MCF 10A (cell line): Measurements from ENCODE around the gene MERTK. TPM values are rescaled to one million over a fixed set of nuclear protein-coding genes. Genes with fewer than 3 reads are reported as not detected.

Experiments
- BruUV-seq: library from RNA; stranded (reverse); fragments of 400-500 nt; replicated peaks from 2 replicates; lab custom pipeline; 2021; lab: Mats Ljungman, UMichigan
- CTCF ChIA-PET: fragments of 300-600 bp; sonication (Branson Sonifier 250); formaldehyde crosslinking; extraction: SDS; loops from one replicate; lab custom pipeline; 2021; ENCODE audit warnings: antibody characterized with exemption, inconsistent platforms; lab: Yijun Ruan, JAX
- POLR2A ChIA-PET: fragments of 300-600, 350-650 bp; sonication (Branson Sonifier 250); formaldehyde crosslinking; extraction: SDS; loops from one replicate; lab custom pipeline; 2020; ENCODE audit warnings: antibody characterized with exemption, inconsistent platforms; lab: Yijun Ruan, JAX
- DNase-seq: peaks from one replicate; pipeline ENCODE4 v3.0.0-alpha.2; 2018; ENCODE audit not compliant: unreplicated experiment
- H3K27ac Mint-ChIP-seq: one replicate; pipeline ENCODE4 v1.8.0; 2022; ENCODE audit warnings: mild to moderate bottlenecking, low read depth, mixed read lengths; ENCODE audit not compliant: unreplicated experiment
- H3K27me3 Mint-ChIP-seq: one replicate; pipeline ENCODE4 v1.8.0; 2022; ENCODE audit warnings: mixed read lengths; ENCODE audit not compliant: insufficient read depth, unreplicated experiment
- H3K36me3 Mint-ChIP-seq: one replicate; pipeline ENCODE4 v1.8.0; 2022; ENCODE audit warnings: mild to moderate bottlenecking, moderate library complexity, mixed read lengths; ENCODE audit not compliant: insufficient read depth, unreplicated experiment
- H3K4me1 Mint-ChIP-seq: one replicate; pipeline ENCODE4 v1.8.0; 2022; ENCODE audit warnings: mixed read lengths; ENCODE audit not compliant: insufficient read depth, unreplicated experiment
- H3K4me3 Mint-ChIP-seq: one replicate; pipeline ENCODE4 v1.8.0; 2022; ENCODE audit warnings: mild to moderate bottlenecking, moderate library complexity, mixed read lengths; ENCODE audit not compliant: unreplicated experiment
- H3K9me3 Mint-ChIP-seq: one replicate; pipeline ENCODE4 v1.8.0; 2022; ENCODE audit warnings: mixed read lengths; ENCODE audit not compliant: unreplicated experiment
- intact Hi-C: fragments of 100-400 bp; cut with micrococcal nuclease; formaldehyde crosslinking; loops from 2 replicates; pipeline ENCODE4 v1.14.1; 2022
- total RNA-seq: library from RNA; stranded (reverse); gene quantifications from 2 replicates; pipeline ENCODE4 v1.2.3, GENCODE V29; 2022
- TF ChIP-seq, protein P1 (sequence below): fragments of 200-600 bp; IDR thresholded peaks from one replicate; pipeline ENCODE4 v1.8.0; 2022; ENCODE audit warnings: antibody characterized with exemption, mild to moderate bottlenecking; ENCODE audit not compliant: unreplicated experiment

The MERTK gene
- total RNA-seq, 1 experiment from 2014 or later: 0.19 TPM

DNA sequence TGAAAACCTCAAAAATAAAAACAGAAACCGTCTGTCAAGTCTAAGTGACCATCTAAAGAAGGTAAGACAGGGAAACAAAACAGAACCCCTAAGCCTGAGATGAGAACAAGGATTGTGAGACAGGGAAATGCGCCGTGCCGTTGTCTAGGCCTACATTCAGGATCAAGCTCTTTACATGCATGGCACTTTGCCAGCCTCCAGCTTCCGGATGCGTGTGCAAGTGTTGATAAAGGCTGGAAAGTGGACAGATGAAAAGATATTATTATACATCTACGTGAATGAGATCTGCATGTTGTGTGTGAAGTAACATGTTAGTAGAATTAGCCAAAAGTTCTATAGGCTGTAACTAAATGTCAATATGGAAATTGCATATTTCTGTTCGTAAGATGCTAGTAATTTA lies 128.1 kb downstream of the MERTK start:
- DNase-seq: no peak
- Mint-ChIP-seq H3K27ac (no peak overlapping the region), H3K36me3 (no peaks in the 10 kb centered on the region), H3K9me3 (no peaks in the 10 kb centered on the region), H3K27me3 (peaks cover 8% of the 10 kb centered on the region), H3K4me1 (peaks cover 6% of the 10 kb centered on the region), H3K4me3 (no peak overlapping the region)
- POLR2A ChIA-PET: no interaction called here
- CTCF ChIA-PET: interaction anchor here (1.0 kb wide), 1 partner anchor 21 kb away, joined by 3 read pairs; no protein-coding TSS in a partner anchor
- intact Hi-C loops: no loop called here
- no TSS peak for BruUV-seq
- TF ChIP-seq, protein P1, sequence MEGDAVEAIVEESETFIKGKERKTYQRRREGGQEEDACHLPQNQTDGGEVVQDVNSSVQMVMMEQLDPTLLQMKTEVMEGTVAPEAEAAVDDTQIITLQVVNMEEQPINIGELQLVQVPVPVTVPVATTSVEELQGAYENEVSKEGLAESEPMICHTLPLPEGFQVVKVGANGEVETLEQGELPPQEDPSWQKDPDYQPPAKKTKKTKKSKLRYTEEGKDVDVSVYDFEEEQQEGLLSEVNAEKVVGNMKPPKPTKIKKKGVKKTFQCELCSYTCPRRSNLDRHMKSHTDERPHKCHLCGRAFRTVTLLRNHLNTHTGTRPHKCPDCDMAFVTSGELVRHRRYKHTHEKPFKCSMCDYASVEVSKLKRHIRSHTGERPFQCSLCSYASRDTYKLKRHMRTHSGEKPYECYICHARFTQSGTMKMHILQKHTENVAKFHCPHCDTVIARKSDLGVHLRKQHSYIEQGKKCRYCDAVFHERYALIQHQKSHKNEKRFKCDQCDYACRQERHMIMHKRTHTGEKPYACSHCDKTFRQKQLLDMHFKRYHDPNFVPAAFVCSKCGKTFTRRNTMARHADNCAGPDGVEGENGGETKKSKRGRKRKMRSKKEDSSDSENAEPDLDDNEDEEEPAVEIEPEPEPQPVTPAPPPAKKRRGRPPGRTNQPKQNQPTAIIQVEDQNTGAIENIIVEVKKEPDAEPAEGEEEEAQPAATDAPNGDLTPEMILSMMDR: no peak

DNA sequence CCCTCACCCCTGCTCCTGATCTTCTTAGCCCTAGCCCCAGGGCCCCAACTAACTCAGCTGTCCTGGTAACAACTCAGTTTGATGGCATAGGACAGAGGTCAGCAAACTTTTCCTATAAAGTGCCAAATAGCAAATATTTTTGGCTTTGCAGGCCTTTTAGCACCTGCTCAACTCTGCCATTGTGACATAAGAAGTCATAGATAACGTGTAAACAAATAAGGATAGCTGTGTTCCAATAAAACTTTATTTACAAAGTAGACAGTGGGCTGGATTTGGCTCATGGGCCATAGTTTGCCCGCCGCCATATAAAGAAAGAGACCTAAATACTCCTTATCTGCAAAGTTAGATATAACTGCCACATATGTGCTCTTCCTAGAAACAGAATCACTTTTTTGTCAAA lies 129.4 kb downstream of the MERTK start:
- intact Hi-C loops: no loop called here
- TF ChIP-seq, protein P1: no peak
- H3K4me1 Mint-ChIP-seq: peaks cover 14% of the 10 kb centered on the region
- no peak overlapping the region for H3K4me3 Mint-ChIP-seq
- POLR2A ChIA-PET: interaction anchor here (2.1 kb wide), 1 partner anchor 12 kb away, joined by 5 read pairs; no protein-coding TSS in a partner anchor
- no TSS peak for BruUV-seq
- H3K36me3 Mint-ChIP-seq: no peaks in the 10 kb centered on the region
- DNase-seq: no peak
- CTCF ChIA-PET: no interaction called here
- no peaks in the 10 kb centered on the region for H3K27me3 Mint-ChIP-seq
- H3K27ac Mint-ChIP-seq: no peak overlapping the region
- no peaks in the 10 kb centered on the region for H3K9me3 Mint-ChIP-seq

DNA sequence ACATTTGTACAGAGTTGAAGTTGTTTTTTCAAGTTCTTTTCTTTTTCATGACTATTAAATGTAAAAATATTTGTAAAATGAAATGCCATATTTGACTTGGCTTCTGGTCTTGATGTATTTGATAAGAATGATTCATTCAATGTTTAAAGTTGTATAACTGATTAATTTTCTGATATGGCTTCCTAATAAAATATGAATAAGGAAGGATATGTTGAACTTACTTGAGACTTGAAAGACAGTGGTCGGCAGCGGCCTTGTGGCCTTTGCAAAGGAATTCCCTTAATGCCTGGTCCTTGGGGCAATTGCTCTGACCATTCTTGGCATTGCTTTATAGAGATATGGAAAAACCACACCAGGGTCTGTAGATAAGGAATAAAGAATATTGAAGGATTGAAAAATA lies 130.8 kb downstream of the MERTK start:
- TF ChIP-seq, protein P1: no peak
- intact Hi-C loops: no loop called here
- ChIA-PET CTCF (interaction anchor here (0.9 kb wide), 1 partner anchor 141 kb away, joined by 3 read pairs; no protein-coding TSS in a partner anchor), POLR2A (interaction anchor here (2.1 kb wide), 1 partner anchor 14 kb away, joined by 5 read pairs; no protein-coding TSS in a partner anchor)
- peaks cover 18% of the 10 kb centered on the region for H3K4me1 Mint-ChIP-seq
- H3K27me3 Mint-ChIP-seq: no peaks in the 10 kb centered on the region
- no peak overlapping the region for H3K27ac Mint-ChIP-seq
- H3K9me3 Mint-ChIP-seq: no peaks in the 10 kb centered on the region
- no peaks in the 10 kb centered on the region for H3K36me3 Mint-ChIP-seq
- BruUV-seq: no TSS peak
- no peak overlapping the region for H3K4me3 Mint-ChIP-seq
- DNase-seq: no peak

DNA sequence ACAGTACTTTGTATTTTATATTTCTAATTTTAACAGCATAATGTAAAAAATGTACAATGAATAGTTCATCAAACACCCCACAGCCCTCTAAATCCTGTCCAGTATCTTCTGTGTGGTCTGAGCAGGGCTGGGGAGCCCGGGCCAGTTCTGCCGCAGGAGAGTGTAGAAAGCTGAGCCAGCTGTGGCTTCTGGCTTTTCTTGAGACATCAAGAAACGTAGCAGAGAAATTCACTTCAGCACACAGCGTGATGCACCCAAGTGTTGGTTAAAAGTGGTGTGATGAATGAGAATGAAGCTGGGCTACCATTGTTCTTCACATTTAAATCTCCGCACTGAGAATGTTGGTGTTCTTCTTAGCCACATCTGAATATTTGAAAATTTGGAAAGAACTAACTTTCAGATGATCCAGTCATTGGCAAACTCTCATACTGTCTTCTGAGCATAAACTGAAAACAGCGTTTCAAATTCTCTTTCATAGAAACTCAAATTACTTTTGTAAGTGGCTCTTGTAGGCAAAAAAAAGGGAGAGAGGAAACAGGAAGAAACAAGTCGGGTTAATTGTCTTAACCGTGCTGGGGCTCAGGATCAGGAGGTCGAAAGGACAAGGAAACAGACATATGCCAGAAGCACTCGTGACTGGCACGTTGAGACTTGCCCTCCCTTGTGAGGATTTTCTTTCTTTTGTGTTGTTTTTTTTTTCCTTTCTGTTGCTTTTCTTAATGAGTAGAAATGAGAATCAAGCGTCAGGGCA lies 133.2 kb downstream of the MERTK start:
- intact Hi-C loops: no loop called here
- ChIA-PET POLR2A (interaction anchor here (0.6 to 1.5 kb wide), 4 partner anchors 15 to 781 kb away, joined by 3 to 5 read pairs (median 4); no protein-coding TSS in a partner anchor), CTCF (interaction anchor here (0.5 to 2.0 kb wide), 6 partner anchors 16 to 428 kb away, joined by 3 to 7 read pairs (median 4); partner anchors contain the start of gene ANAPC1)
- DNase-seq: peak; percentile 84
- Mint-ChIP-seq H3K4me3 (peak overlapping the region; percentile 62), H3K27me3 (no peaks in the 10 kb centered on the region), H3K27ac (peak overlapping the region; percentile 86), H3K36me3 (no peaks in the 10 kb centered on the region), H3K9me3 (no peaks in the 10 kb centered on the region), H3K4me1 (peaks cover 18% of the 10 kb centered on the region)
- TF ChIP-seq, protein P1: no peak
- no TSS peak for BruUV-seq
